ENCODE measurements around the gene UCN2. TPM values are rescaled to one million over a fixed set of nuclear protein-coding genes. Genes with fewer than 3 reads are reported as not detected.

The UCN2 gene
- total RNA-seq, 1 experiment from 2014 or later, result 1.8 TPM

GRCh38 chr3:48585411-48585810 is 21.8 kb upstream of the UCN2 start:
- H3K27me3 ChIP-seq (ENCODE audit: control insufficient read depth, insufficient read depth, low read length), result no peaks in the 10 kb centered on the region
- intact Hi-C loops (cut with micrococcal nuclease; ENCODE audit: unreplicated experiment), result no loop called here
- H3K27ac ChIP-seq (ENCODE audit: low read length), result no peak overlapping the region
- BruUV-seq (replicated peaks), result no TSS peak
- H3K4me3 ChIP-seq (ENCODE audit: low read depth in 2 of 2, low read length in 2 of 2), result no peak overlapping the region
- ATAC-seq, result no peak
- H3K9me3 ChIP-seq (ENCODE audit: control insufficient read depth, insufficient read depth, low read depth, low read length), result no peaks in the 10 kb centered on the region
- TF ChIP-seq SIN3A (IDR thresholded peaks at IDR 0.05; ENCODE audit: borderline replicate concordance, insufficient read depth, low read depth, low read length), result no peak
- no peak for TF ChIP-seq CTCF (IDR thresholded peaks at IDR 0.05)
- TF ChIP-seq POLR2AphosphoS5 (IDR thresholded peaks at IDR 0.05; ENCODE audit: low read depth, low read length), result no peak
- TF ChIP-seq TCF7L2 (IDR thresholded peaks at IDR 0.05; ENCODE audit: low read depth, low read length), result no peak
- TF ChIP-seq REST (IDR thresholded peaks at IDR 0.05; ENCODE audit: insufficient read depth in 1 of 2, low read depth in 2 of 2, low read length in 1 of 2), result no peak
- no peak for DNase-seq (ENCODE audit: low read depth, low spot score)
- CTCF ChIA-PET, result no interaction called here
- no peaks in the 10 kb centered on the region for H3K36me3 ChIP-seq (ENCODE audit: control insufficient read depth, insufficient read depth, low read length)
- in situ Hi-C loops (cut with HindIII; ENCODE audit: low pct_unique_long_range_greater_than_20kb, low sequenced_read_pairs), result no loop called here
- H3K4me1 ChIP-seq (ENCODE audit: control insufficient read depth, insufficient read depth, low read length), result no peaks in the 10 kb centered on the region
- POLR2A ChIA-PET, result no interaction called here

- no peak for ATAC-seq
- no peak for DNase-seq (ENCODE audit: low read depth, low spot score)
- Histone ChIP-seq H3K27me3 (ENCODE audit: control insufficient read depth, insufficient read depth, low read length) (no peaks in the 10 kb centered on the region), H3K4me3 (ENCODE audit: low read depth in 2 of 2, low read length in 2 of 2) (no peak overlapping the region), H3K27ac (ENCODE audit: low read length) (no peak overlapping the region), H3K9me3 (ENCODE audit: control insufficient read depth, insufficient read depth, low read depth, low read length) (no peaks in the 10 kb centered on the region), H3K4me1 (ENCODE audit: control insufficient read depth, insufficient read depth, low read length) (no peaks in the 10 kb centered on the region), H3K36me3 (ENCODE audit: control insufficient read depth, insufficient read depth, low read length) (no peaks in the 10 kb centered on the region)
- ChIA-PET POLR2A (no interaction called here), CTCF (no interaction called here)
- in situ Hi-C loops (cut with HindIII; ENCODE audit: low pct_unique_long_range_greater_than_20kb, low sequenced_read_pairs), result no loop called here
- no peak for TF ChIP-seq TCF7L2 (IDR thresholded peaks at IDR 0.05; ENCODE audit: low read depth, low read length)
- TF ChIP-seq SIN3A (IDR thresholded peaks at IDR 0.05; ENCODE audit: borderline replicate concordance, insufficient read depth, low read depth, low read length), result no peak
- TF ChIP-seq POLR2AphosphoS5 (IDR thresholded peaks at IDR 0.05; ENCODE audit: low read depth, low read length), result no peak
- no peak for TF ChIP-seq CTCF (IDR thresholded peaks at IDR 0.05)
- no peak for TF ChIP-seq REST (IDR thresholded peaks at IDR 0.05; ENCODE audit: insufficient read depth in 1 of 2, low read depth in 2 of 2, low read length in 1 of 2)
- intact Hi-C loops (cut with micrococcal nuclease; ENCODE audit: unreplicated experiment), result no loop called here
- no TSS peak for BruUV-seq (replicated peaks)
Measured at GRCh38 chr3:48584836-48585235, 21.3 kb upstream of the UCN2 start.
